Keratinocyte (primary cell): ENCODE results near the gene PLEKHG4. TPM values are rescaled to one million over a fixed set of nuclear protein-coding genes. Genes with fewer than 3 reads are reported as not detected.

Experiments
- DNase-seq: peaks from one replicate; pipeline ENCODE4 v3.0.0-alpha.2; 2011; ENCODE audit warnings: low read depth, missing footprints, low spot score
- FAIRE-seq: peaks from 2 replicates; lab custom pipeline; 2011; peaks lifted over from hg19 to GRCh38; lab: Jason Lieb, UNC
- H2AFZ ChIP-seq: 2 replicates; pipeline ENCODE4 v1.6.0; 2012; ENCODE audit warnings: low read length, control low read depth, inconsistent platforms; ENCODE audit not compliant: control insufficient read depth
- H3K27ac ChIP-seq: 2 replicates; pipeline ENCODE4 v1.5.1; 2011; ENCODE audit warnings: low read length; ENCODE audit not compliant: control insufficient read depth, insufficient read depth
- H3K27me3 ChIP-seq: 3 replicates; pipeline ENCODE4 v1.6.0; 2011; ENCODE audit warnings: low read length; ENCODE audit not compliant: control insufficient read depth, insufficient read depth; ENCODE audit errors: extremely low read depth
- H3K36me3 ChIP-seq, 2 experiments: 2 replicates in 1 of 2; 3 replicates in 1 of 2; pipeline ENCODE4 v1.5.1; 2011; ENCODE audit warnings: low read length in 2 of 2, mild to moderate bottlenecking in 1 of 2; ENCODE audit not compliant: control insufficient read depth in 2 of 2, insufficient read depth in 2 of 2; ENCODE audit errors: extremely low read depth in 1 of 2
- H3K4me1 ChIP-seq: 3 replicates; pipeline ENCODE4 v1.5.1; 2011; ENCODE audit warnings: low read length; ENCODE audit not compliant: control insufficient read depth, insufficient read depth; ENCODE audit errors: extremely low read depth
- H3K4me2 ChIP-seq: 3 replicates; pipeline ENCODE4 v1.6.0; 2011; ENCODE audit warnings: low read depth, low read length; ENCODE audit not compliant: control insufficient read depth, insufficient read depth; ENCODE audit errors: extremely low read depth
- H3K4me3 ChIP-seq, 3 experiments: fragments of 200-600 bp in 1 of 3; sonication (generic) in 1 of 3; 2 replicates in 2 of 3; 3 replicates in 1 of 3; pipeline ENCODE4 v1.5.1; 2011 to 2016; ENCODE audit warnings: low read length in 3 of 3, mild to moderate bottlenecking in 3 of 3, control low read depth in 2 of 3, inconsistent platforms in 1 of 3, low read depth in 1 of 3, mixed read lengths in 1 of 3, mixed run types in 1 of 3, moderate library complexity in 1 of 3; ENCODE audit not compliant: control insufficient read depth in 2 of 3, insufficient read depth in 2 of 3; ENCODE audit errors: extremely low read depth in 1 of 3
- H3K79me2 ChIP-seq: 2 replicates; pipeline ENCODE4 v1.6.0; 2012; ENCODE audit warnings: low read length; ENCODE audit not compliant: control insufficient read depth, insufficient read depth
- H3K9ac ChIP-seq: 3 replicates; pipeline ENCODE4 v1.6.0; 2011; ENCODE audit warnings: low read length; ENCODE audit not compliant: control insufficient read depth, insufficient read depth; ENCODE audit errors: extremely low read depth
- H3K9me1 ChIP-seq: 3 replicates; pipeline ENCODE4 v1.6.0; 2011; ENCODE audit warnings: low read length; ENCODE audit not compliant: control insufficient read depth, insufficient read depth; ENCODE audit errors: extremely low read depth
- H3K9me3 ChIP-seq: 2 replicates; pipeline ENCODE4 v1.5.1; 2012; ENCODE audit warnings: low read depth, low read length; ENCODE audit not compliant: control insufficient read depth
- H4K20me1 ChIP-seq: 3 replicates; pipeline ENCODE4 v1.6.0; 2011; ENCODE audit warnings: low read length; ENCODE audit not compliant: control insufficient read depth, insufficient read depth; ENCODE audit errors: extremely low read depth
- CTCF ChIP-seq, 3 experiments: IDR thresholded peaks in 1 of 3; conservative IDR thresholded peaks in 1 of 3; optimal IDR thresholded peaks in 1 of 3; 2 replicates in 2 of 3; 3 replicates in 1 of 3; pipeline versions ENCODE3 to v1.5.1; 2011; ENCODE audit warnings: low read length in 3 of 3, mild to moderate bottlenecking in 3 of 3, moderate library complexity in 2 of 3, control low read depth in 1 of 3, inconsistent platforms in 1 of 3; ENCODE audit not compliant: insufficient read depth in 2 of 3; ENCODE audit errors: extremely low read depth in 1 of 3
- EZH2 ChIP-seq: IDR thresholded peaks from one replicate; pipeline ENCODE4 v1.6.1; 2012; ENCODE audit warnings: inconsistent platforms, mild to moderate bottlenecking, low read length, moderate library complexity
- dilution Hi-C: fragments of 300-500 bp; cut with MboI; formaldehyde crosslinking; loops from one replicate; pipeline ENCODE4 v1.7.0; 2020; ENCODE audit warnings: low sequenced_read_pairs; ENCODE audit not compliant: extremely low pct_ligation_motif_present
- polyA plus RNA-seq, 5 experiments: library from polyadenylated mRNA; depleted of rRNA in 3 of 5; stranded (reverse) in 3 of 5; stranded (forward) in 1 of 5; unstranded in 1 of 5; fragments of >200 nt; gene quantifications; 1 replicate in 1 of 5; 2 replicates in 3 of 5; 3 replicates in 1 of 5; pipeline versions ENCODE4 v1.2.1 to v1.2.3, GENCODE V29; 2011 to 2012; ENCODE audit warnings: missing spikeins in 2 of 5, low read depth in 1 of 5, low replicate concordance in 1 of 5

Gene PLEKHG4
- polyA plus RNA-seq, 1 donor (not counting 4 experiments of a cell fraction or from before 2014, with no cell fraction given) = 1.3 TPM

GRCh38 chr16:67296420-67296819, 17.1 kb downstream of the PLEKHG4 start:
- Histone ChIP-seq H3K79me2 (no peaks in the 10 kb centered on the region), H4K20me1 (no peaks in the 10 kb centered on the region), H3K27ac (no peak overlapping the region), H3K4me1 (no peaks in the 10 kb centered on the region), H3K27me3 (peaks cover 51% of the 10 kb centered on the region), H3K9me3 (no peaks in the 10 kb centered on the region), H3K36me3 (no peaks in the 10 kb centered on the region), H3K9me1 (no peaks in the 10 kb centered on the region), H2AFZ (no peak overlapping the region), H3K4me2 (no peak overlapping the region), H3K4me3 (no peak overlapping the region), H3K9ac (no peak overlapping the region)
- TF ChIP-seq EZH2 (no peak), CTCF (optimal IDR thresholded peaks at IDR 0.05 in 1 of 3, IDR thresholded peaks at IDR 0.05 in 1 of 3, conservative IDR thresholded peaks at IDR 0.05 in 1 of 3; ENCODE audit: extremely low read depth in 1 of 3, insufficient read depth in 2 of 3, low read length in 3 of 3) (no peak)
- FAIRE-seq (no peak), DNase-seq (no peak)
- dilution Hi-C loops = no loop called here

GRCh38 chr16:67298277-67298676, 18.9 kb downstream of the PLEKHG4 start:
- FAIRE-seq = no peak
- Histone ChIP-seq H4K20me1 (no peaks in the 10 kb centered on the region), H3K27me3 (peaks cover 47% of the 10 kb centered on the region), H3K79me2 (no peaks in the 10 kb centered on the region), H3K9me1 (no peaks in the 10 kb centered on the region), H3K4me1 (no peaks in the 10 kb centered on the region), H3K36me3 (no peaks in the 10 kb centered on the region), H3K9me3 (no peaks in the 10 kb centered on the region), H3K4me3 (no peak overlapping the region), H2AFZ (no peak overlapping the region), H3K4me2 (no peak overlapping the region), H3K9ac (no peak overlapping the region), H3K27ac (no peak overlapping the region)
- no peak for DNase-seq
- dilution Hi-C loops = no loop called here
- TF ChIP-seq EZH2 (no peak), CTCF (optimal IDR thresholded peaks at IDR 0.05 in 1 of 3, IDR thresholded peaks at IDR 0.05 in 1 of 3, conservative IDR thresholded peaks at IDR 0.05 in 1 of 3; ENCODE audit: extremely low read depth in 1 of 3, insufficient read depth in 2 of 3, low read length in 3 of 3) (no peak)
